ENCODE results near the gene ATP2C2. TPM values are rescaled to one million over a fixed set of nuclear protein-coding genes. Genes with fewer than 3 reads are reported as not detected.

ATP2C2 gene
- total RNA-seq, 6 experiments from 2014 or later: 0.18 to 0.51 (median 0.32) TPM; not detected in 2

DNA sequence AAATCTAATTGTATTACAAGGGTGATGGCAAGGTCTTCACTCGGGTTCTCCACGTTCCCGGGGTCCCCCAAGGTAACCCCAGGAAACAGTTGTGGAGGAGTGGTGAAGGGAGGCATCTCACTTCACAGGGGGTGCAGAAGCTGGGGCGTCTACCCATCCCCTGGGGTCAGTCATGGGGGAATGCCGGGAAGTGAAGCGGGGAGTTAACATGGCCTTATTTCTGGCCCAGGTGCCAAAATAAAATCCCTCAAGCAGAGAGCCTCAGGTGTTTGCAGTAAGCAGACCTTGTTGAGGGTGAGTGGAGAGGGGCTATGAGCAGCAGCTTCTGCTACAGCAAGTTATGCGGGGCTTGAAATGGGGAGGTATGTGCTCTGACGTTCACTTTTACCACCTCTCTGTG lies 9.0 kb upstream of the ATP2C2 start:
- no peak for ATAC-seq
- no peak for TF ChIP-seq POLR2A (IDR thresholded peaks at IDR 0.05)
- TF ChIP-seq, protein P1, sequence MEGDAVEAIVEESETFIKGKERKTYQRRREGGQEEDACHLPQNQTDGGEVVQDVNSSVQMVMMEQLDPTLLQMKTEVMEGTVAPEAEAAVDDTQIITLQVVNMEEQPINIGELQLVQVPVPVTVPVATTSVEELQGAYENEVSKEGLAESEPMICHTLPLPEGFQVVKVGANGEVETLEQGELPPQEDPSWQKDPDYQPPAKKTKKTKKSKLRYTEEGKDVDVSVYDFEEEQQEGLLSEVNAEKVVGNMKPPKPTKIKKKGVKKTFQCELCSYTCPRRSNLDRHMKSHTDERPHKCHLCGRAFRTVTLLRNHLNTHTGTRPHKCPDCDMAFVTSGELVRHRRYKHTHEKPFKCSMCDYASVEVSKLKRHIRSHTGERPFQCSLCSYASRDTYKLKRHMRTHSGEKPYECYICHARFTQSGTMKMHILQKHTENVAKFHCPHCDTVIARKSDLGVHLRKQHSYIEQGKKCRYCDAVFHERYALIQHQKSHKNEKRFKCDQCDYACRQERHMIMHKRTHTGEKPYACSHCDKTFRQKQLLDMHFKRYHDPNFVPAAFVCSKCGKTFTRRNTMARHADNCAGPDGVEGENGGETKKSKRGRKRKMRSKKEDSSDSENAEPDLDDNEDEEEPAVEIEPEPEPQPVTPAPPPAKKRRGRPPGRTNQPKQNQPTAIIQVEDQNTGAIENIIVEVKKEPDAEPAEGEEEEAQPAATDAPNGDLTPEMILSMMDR (IDR thresholded peaks at IDR 0.05): no peak
- intact Hi-C loops (cut with DNase I): no loop called here
- H3K27me3 ChIP-seq: no peaks in the 10 kb centered on the region
- H3K9me3 ChIP-seq: no peaks in the 10 kb centered on the region
- no peak overlapping the region for H3K27ac ChIP-seq
- H3K36me3 ChIP-seq: no peaks in the 10 kb centered on the region
- WGBS (ENCODE audit: insufficient coverage, low coverage, low lambda C conversion rate, missing lambda C conversion rate): 58% methylated on average over 4 of the region's 8 CpGs
- DNase-seq: no peak
- H3K4me1 ChIP-seq: peaks cover 0 to 3% (median 0%) of the 10 kb centered on the region in 4 donors
- H3K4me3 ChIP-seq: no peak overlapping the region

DNA sequence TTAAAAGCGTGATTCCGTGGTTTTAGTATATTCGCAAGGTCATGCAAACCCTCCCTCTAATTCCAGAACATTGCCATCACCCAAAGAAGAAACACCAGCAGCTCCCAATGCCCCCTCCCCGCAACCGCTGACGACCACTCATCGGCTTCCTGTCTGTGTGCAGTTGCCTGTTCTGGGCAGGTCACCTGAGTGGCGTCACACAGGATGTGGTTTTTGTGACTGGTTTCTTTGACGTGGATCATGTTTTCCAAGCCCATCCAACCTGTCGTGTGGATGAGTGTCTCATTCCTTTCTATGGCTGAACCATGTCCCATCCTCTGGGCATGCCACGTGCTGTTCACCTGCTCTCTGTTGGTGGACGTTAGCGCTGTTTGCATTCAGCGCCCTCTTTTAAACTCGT lies 8.2 kb upstream of the ATP2C2 start:
- Histone ChIP-seq H3K4me1 (peaks cover 0 to 3% (median 0%) of the 10 kb centered on the region in 4 donors), H3K27me3 (no peaks in the 10 kb centered on the region), H3K9me3 (no peaks in the 10 kb centered on the region), H3K4me3 (no peak overlapping the region), H3K36me3 (no peaks in the 10 kb centered on the region), H3K27ac (no peak overlapping the region)
- ATAC-seq: no peak
- TF ChIP-seq POLR2A (IDR thresholded peaks at IDR 0.05): no peak
- TF ChIP-seq, protein P1 (IDR thresholded peaks at IDR 0.05): no peak
- intact Hi-C loops (cut with DNase I): no loop called here
- DNase-seq: no peak
- 72% methylated on average over 9 of the region's 15 CpGs for WGBS (ENCODE audit: insufficient coverage, low coverage, low lambda C conversion rate, missing lambda C conversion rate)

DNA sequence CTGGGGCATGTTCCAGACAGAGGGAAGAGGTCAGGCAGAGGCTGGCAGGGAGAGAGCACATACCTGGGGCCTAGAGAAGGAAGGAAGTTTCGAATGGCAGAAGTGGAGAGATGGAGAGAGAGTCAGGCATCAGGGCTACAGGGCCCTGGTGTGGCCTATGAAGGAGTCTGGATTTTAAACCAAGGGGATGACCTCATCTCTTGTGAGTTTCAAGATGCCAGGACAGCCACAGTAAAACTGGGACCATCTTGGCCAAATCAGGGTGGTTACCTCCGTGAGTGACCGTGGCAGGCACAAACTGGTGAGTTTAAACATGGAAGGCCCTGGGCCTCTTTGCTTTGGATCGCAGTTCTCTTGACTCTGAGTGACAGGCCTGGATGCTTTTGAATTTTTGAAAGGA lies 7.6 kb upstream of the ATP2C2 start:
- TF ChIP-seq, protein P1 (IDR thresholded peaks at IDR 0.05): no peak
- no peak for TF ChIP-seq POLR2A (IDR thresholded peaks at IDR 0.05)
- Histone ChIP-seq H3K4me1 (peaks cover 0 to 3% (median 0%) of the 10 kb centered on the region in 4 donors), H3K36me3 (no peaks in the 10 kb centered on the region), H3K9me3 (no peaks in the 10 kb centered on the region), H3K4me3 (no peak overlapping the region), H3K27ac (no peak overlapping the region), H3K27me3 (no peaks in the 10 kb centered on the region)
- intact Hi-C loops (cut with DNase I): no loop called here
- 78% methylated on average over 4 of the region's 4 CpGs for WGBS (ENCODE audit: insufficient coverage, low coverage, low lambda C conversion rate, missing lambda C conversion rate)
- ATAC-seq (no peak), DNase-seq (no peak)

- Histone ChIP-seq H3K4me3 (no peak overlapping the region), H3K27me3 (no peaks in the 10 kb centered on the region), H3K36me3 (no peaks in the 10 kb centered on the region), H3K9me3 (no peaks in the 10 kb centered on the region), H3K4me1 (peaks cover 0 to 3% (median 0%) of the 10 kb centered on the region in 4 donors), H3K27ac (no peak overlapping the region)
- intact Hi-C loops (cut with DNase I): no loop called here
- ATAC-seq (no peak), DNase-seq (no peak)
- TF ChIP-seq, protein P1 (IDR thresholded peaks at IDR 0.05): no peak
- TF ChIP-seq POLR2A (IDR thresholded peaks at IDR 0.05): no peak
- 55% methylated on average over 5 of the region's 5 CpGs for WGBS (ENCODE audit: insufficient coverage, low coverage, low lambda C conversion rate, missing lambda C conversion rate)
Observed at GRCh38 chr16:84361546-84361945, 6.8 kb upstream of the ATP2C2 start.

GRCh38 chr16:84362471-84362941 lies 5.8 kb upstream of the ATP2C2 start:
- Histone ChIP-seq H3K27me3 (no peaks in the 10 kb centered on the region), H3K9me3 (no peaks in the 10 kb centered on the region), H3K4me3 (no peak overlapping the region), H3K36me3 (no peaks in the 10 kb centered on the region), H3K27ac (no peak overlapping the region), H3K4me1 (no peaks in the 10 kb centered on the region)
- WGBS (ENCODE audit: insufficient coverage, low coverage, low lambda C conversion rate, missing lambda C conversion rate): 49% methylated on average over 12 of the region's 13 CpGs
- DNase-seq: no peak
- intact Hi-C loops (cut with DNase I): no loop called here
- TF ChIP-seq, protein P1 (IDR thresholded peaks at IDR 0.05): no peak
- no peak for TF ChIP-seq POLR2A (IDR thresholded peaks at IDR 0.05)
- no peak for ATAC-seq

Measured in right lobe of liver (tissue), 6 donors.